ENCODE measurements around the gene ARHGEF33.

The ARHGEF33 gene

GRCh38 chr2:38971377-38971776, 81.7 kb downstream of the ARHGEF33 start:
- Histone ChIP-seq H3K4me1 (ENCODE audit: control insufficient read depth, insufficient read depth, low read length) (no peaks in the 10 kb centered on the region), H3K36me3 (ENCODE audit: control insufficient read depth in 2 of 2, insufficient read depth in 1 of 2, low read length in 2 of 2) (no peaks in the 10 kb centered on the region), H3K4me3 (ENCODE audit: low read depth, low read length) (no peak overlapping the region), H3K9me3 (ENCODE audit: control insufficient read depth, insufficient read depth, low read depth, low read length) (no peaks in the 10 kb centered on the region), H3K27ac (ENCODE audit: extremely low read depth, low read depth, low read length) (no peak overlapping the region)
- POLR2A ChIA-PET, result interaction anchor here (0.6 kb wide), 1 partner anchor 188 kb away, joined by 4 read pairs; no protein-coding TSS in a partner anchor
- CTCF ChIA-PET, result interaction anchor here (0.7 to 2.5 kb wide), 3 partner anchors 11 to 24 kb away, joined by 3 to 12 read pairs (median 3); no protein-coding TSS in a partner anchor
- TF ChIP-seq BCL11A (tag by site-specific recombination; IDR thresholded peaks at IDR 0.05; ENCODE audit: low read depth), result no peak
- no peak for TF ChIP-seq ZNF221 (tag by site-specific recombination; IDR thresholded peaks at IDR 0.05; ENCODE audit: borderline replicate concordance)
- no peak for TF ChIP-seq MEIS1 (CRISPR knock-in tag; IDR thresholded peaks at IDR 0.05; ENCODE audit: borderline replicate concordance)
- no peak for TF ChIP-seq ZSCAN5A (tag by site-specific recombination; IDR thresholded peaks at IDR 0.05)
- TF ChIP-seq SP7 (tag by site-specific recombination; IDR thresholded peaks at IDR 0.05), result no peak
- no peak for TF ChIP-seq KLF10 (tag by site-specific recombination; IDR thresholded peaks at IDR 0.05)
- TF ChIP-seq ZNF138 (tag by site-specific recombination; IDR thresholded peaks at IDR 0.05; ENCODE audit: borderline replicate concordance), result no peak
- TF ChIP-seq KLF7 (tag by site-specific recombination; IDR thresholded peaks at IDR 0.05; ENCODE audit: borderline replicate concordance), result no peak
- no peak for TF ChIP-seq ZNF560 (tag by site-specific recombination; IDR thresholded peaks at IDR 0.05; ENCODE audit: borderline replicate concordance)
- TF ChIP-seq, protein P1, sequence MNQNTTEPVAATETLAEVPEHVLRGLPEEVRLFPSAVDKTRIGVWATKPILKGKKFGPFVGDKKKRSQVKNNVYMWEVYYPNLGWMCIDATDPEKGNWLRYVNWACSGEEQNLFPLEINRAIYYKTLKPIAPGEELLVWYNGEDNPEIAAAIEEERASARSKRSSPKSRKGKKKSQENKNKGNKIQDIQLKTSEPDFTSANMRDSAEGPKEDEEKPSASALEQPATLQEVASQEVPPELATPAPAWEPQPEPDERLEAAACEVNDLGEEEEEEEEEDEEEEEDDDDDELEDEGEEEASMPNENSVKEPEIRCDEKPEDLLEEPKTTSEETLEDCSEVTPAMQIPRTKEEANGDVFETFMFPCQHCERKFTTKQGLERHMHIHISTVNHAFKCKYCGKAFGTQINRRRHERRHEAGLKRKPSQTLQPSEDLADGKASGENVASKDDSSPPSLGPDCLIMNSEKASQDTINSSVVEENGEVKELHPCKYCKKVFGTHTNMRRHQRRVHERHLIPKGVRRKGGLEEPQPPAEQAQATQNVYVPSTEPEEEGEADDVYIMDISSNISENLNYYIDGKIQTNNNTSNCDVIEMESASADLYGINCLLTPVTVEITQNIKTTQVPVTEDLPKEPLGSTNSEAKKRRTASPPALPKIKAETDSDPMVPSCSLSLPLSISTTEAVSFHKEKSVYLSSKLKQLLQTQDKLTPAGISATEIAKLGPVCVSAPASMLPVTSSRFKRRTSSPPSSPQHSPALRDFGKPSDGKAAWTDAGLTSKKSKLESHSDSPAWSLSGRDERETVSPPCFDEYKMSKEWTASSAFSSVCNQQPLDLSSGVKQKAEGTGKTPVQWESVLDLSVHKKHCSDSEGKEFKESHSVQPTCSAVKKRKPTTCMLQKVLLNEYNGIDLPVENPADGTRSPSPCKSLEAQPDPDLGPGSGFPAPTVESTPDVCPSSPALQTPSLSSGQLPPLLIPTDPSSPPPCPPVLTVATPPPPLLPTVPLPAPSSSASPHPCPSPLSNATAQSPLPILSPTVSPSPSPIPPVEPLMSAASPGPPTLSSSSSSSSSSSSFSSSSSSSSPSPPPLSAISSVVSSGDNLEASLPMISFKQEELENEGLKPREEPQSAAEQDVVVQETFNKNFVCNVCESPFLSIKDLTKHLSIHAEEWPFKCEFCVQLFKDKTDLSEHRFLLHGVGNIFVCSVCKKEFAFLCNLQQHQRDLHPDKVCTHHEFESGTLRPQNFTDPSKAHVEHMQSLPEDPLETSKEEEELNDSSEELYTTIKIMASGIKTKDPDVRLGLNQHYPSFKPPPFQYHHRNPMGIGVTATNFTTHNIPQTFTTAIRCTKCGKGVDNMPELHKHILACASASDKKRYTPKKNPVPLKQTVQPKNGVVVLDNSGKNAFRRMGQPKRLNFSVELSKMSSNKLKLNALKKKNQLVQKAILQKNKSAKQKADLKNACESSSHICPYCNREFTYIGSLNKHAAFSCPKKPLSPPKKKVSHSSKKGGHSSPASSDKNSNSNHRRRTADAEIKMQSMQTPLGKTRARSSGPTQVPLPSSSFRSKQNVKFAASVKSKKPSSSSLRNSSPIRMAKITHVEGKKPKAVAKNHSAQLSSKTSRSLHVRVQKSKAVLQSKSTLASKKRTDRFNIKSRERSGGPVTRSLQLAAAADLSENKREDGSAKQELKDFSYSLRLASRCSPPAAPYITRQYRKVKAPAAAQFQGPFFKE (tag by site-specific recombination; IDR thresholded peaks at IDR 0.05; ENCODE audit: borderline replicate concordance), result no peak

DNA sequence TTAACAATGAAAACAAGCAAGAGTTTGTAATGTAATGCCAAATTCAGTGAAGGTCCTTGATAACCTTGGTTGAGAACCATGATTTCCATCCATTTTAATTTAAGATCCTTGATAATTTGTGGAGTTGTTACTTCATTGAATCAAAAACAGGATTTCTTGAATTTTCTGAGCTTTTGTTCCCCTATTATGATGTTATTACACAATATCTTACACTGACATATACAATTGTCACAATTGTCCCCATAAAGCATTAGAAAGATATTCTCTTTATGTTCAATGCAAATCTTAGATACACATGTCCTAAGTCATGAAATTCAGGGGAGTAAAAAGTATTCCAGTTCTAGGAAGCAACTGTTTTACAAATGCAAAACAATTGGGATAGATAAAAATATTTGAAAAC, 83.6 kb downstream of the ARHGEF33 start:
- H3K36me3 ChIP-seq (ENCODE audit: control insufficient read depth in 2 of 2, insufficient read depth in 1 of 2, low read length in 2 of 2), result no peaks in the 10 kb centered on the region
- no peaks in the 10 kb centered on the region for H3K4me1 ChIP-seq (ENCODE audit: control insufficient read depth, insufficient read depth, low read length)
- ChIA-PET POLR2A (no interaction called here), CTCF (interaction anchor here (1.0 kb wide), 1 partner anchor 256 kb away, joined by 4 read pairs; no protein-coding TSS in a partner anchor)
- H3K9me3 ChIP-seq (ENCODE audit: control insufficient read depth, insufficient read depth, low read depth, low read length), result no peaks in the 10 kb centered on the region
- H3K4me3 ChIP-seq (ENCODE audit: low read depth, low read length), result no peak overlapping the region
- H3K27ac ChIP-seq (ENCODE audit: extremely low read depth, low read depth, low read length), result no peak overlapping the region
- TF ChIP-seq ZNF571 (tag by site-specific recombination; IDR thresholded peaks at IDR 0.05), result no peak
- TF ChIP-seq ZBTB21 (tag by site-specific recombination; IDR thresholded peaks at IDR 0.05), result no peak
- TF ChIP-seq ZNF580 (tag by site-specific recombination; IDR thresholded peaks at IDR 0.05), result no peak
- TF ChIP-seq ZNF658 (tag by site-specific recombination; IDR thresholded peaks at IDR 0.05), result no peak
- TF ChIP-seq MZF1 (tag by site-specific recombination; IDR thresholded peaks at IDR 0.05; ENCODE audit: borderline replicate concordance), result no peak
- no peak for TF ChIP-seq GLI2 (tag by site-specific recombination; IDR thresholded peaks at IDR 0.05; ENCODE audit: borderline replicate concordance, low read depth)
- TF ChIP-seq ZNF146 (tag by site-specific recombination; IDR thresholded peaks at IDR 0.05), result no peak
- no peak for TF ChIP-seq ZNF645 (tag by site-specific recombination; IDR thresholded peaks at IDR 0.05)
- TF ChIP-seq ZNF561 (tag by site-specific recombination; IDR thresholded peaks at IDR 0.05; ENCODE audit: borderline replicate concordance), result no peak
- TF ChIP-seq, protein P2, sequence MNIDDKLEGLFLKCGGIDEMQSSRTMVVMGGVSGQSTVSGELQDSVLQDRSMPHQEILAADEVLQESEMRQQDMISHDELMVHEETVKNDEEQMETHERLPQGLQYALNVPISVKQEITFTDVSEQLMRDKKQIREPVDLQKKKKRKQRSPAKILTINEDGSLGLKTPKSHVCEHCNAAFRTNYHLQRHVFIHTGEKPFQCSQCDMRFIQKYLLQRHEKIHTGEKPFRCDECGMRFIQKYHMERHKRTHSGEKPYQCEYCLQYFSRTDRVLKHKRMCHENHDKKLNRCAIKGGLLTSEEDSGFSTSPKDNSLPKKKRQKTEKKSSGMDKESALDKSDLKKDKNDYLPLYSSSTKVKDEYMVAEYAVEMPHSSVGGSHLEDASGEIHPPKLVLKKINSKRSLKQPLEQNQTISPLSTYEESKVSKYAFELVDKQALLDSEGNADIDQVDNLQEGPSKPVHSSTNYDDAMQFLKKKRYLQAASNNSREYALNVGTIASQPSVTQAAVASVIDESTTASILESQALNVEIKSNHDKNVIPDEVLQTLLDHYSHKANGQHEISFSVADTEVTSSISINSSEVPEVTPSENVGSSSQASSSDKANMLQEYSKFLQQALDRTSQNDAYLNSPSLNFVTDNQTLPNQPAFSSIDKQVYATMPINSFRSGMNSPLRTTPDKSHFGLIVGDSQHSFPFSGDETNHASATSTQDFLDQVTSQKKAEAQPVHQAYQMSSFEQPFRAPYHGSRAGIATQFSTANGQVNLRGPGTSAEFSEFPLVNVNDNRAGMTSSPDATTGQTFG (tag by site-specific recombination; IDR thresholded peaks at IDR 0.05; ENCODE audit: borderline replicate concordance), result no peak
- TF ChIP-seq HOXA7 (CRISPR knock-in tag; IDR thresholded peaks at IDR 0.05; ENCODE audit: borderline replicate concordance), result no peak
- TF ChIP-seq, protein P3, sequence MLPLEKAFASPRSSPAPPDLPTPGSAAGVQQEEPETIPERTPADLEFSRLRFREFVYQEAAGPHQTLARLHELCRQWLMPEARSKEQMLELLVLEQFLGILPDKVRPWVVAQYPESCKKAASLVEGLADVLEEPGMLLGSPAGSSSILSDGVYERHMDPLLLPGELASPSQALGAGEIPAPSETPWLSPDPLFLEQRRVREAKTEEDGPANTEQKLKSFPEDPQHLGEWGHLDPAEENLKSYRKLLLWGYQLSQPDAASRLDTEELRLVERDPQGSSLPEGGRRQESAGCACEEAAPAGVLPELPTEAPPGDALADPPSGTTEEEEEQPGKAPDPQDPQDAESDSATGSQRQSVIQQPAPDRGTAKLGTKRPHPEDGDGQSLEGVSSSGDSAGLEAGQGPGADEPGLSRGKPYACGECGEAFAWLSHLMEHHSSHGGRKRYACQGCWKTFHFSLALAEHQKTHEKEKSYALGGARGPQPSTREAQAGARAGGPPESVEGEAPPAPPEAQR (tag by site-specific recombination; IDR thresholded peaks at IDR 0.05), result no peak
- no peak for TF ChIP-seq ZNF133 (tag by site-specific recombination; IDR thresholded peaks at IDR 0.05)
